ENCODE results near the gene CETP.

CETP gene

DNA sequence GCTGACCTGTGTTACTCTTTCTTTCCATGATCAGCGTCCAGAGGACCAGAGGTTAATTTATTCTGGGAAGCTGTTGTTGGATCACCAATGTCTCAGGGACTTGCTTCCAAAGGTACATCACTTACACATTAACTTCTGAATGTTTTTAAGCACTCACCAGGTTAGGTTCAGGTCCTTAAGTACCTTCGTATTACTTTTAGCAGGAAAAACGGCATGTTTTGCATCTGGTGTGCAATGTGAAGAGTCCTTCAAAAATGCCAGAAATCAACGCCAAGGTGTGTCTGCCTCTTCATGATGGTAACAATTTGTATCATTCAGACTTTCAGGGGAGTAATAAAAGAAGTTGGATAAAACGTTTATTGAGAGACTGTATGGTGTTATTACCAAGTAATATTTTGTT is 26.5 kb upstream of the CETP start:
- no peak for DNase-seq

GRCh38 chr16:56936491-56936890 is 25.3 kb upstream of the CETP start:
- no peak for DNase-seq

DNA sequence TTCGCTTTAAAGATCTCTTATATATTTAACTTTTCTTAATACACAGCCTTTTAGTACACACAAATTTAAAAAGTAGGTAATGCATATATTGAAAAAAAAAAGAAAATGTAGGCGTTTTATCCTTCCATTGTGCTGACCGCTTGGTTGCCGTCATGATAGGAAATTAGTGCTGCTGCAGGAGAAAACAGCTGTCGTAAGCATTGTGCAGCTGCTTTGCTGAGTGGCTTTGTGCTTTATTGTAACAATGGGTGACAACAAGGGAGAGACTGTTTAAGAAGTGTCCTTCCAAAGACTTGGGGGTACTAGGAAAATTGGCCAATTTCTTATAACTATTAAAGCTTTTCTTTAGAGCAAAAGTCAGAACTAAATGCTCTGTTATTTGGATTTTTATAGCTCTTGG is 24.8 kb upstream of the CETP start:
- no peak for DNase-seq

DNA sequence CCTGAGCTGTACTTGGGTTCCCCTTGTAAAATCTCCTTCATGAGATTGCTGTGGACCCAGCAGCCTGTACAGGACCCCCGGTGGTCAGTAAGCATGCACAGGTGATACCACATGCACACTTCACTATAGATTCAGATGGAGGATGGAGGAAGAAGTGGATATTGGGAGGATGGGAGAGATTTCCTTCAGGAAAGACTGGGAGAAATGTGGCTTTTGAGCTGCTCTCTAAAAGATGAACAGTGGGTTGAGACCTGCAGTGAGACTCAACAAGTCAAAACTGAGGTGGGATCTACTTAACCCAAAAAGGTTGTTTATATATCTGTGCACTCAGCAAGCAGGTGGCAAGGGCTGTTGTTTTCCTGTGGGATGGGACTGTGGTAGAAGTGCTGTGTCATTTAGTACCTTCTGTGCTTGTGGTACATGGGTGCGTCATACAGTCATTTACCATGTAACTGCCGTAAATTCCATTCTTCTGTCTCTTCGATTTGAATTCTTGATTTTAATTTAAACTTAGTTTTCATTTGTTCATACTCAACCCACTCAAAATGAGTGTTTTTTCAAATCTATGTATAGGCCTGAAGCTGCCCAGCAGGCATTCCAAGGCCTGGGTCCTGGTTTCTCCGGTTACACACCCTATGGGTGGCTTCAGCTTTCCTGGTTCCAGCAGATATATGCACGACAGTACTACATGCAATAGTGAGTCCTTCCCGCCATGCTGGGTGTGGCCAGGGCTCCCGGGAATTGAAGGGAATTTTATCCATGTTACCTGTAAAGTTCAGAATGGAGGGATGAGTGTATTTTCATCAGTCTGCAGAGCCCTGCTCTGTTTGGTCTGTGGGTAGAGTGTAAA is 22.9 kb upstream of the CETP start:
- DNase-seq, result peak; percentile 71

DNA sequence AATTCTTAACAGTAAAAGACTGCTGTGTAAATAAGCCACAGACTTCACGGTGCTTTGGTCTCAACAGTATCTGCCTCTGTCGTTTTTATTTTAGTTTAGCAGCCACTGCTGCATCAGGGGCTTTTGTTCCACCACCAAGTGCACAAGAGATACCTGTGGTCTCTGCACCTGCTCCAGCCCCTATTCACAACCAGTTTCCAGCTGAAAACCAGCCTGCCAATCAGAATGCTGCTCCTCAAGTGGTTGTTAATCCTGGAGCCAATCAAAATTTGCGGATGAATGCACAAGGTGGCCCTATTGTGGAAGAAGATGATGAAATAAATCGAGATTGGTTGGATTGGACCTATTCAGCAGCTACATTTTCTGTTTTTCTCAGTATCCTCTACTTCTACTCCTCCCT is 21.9 kb upstream of the CETP start:
- DNase-seq, result no peak

GRCh38 chr16:56941092-56941491 is 20.7 kb upstream of the CETP start:
- DNase-seq, result no peak

DNA sequence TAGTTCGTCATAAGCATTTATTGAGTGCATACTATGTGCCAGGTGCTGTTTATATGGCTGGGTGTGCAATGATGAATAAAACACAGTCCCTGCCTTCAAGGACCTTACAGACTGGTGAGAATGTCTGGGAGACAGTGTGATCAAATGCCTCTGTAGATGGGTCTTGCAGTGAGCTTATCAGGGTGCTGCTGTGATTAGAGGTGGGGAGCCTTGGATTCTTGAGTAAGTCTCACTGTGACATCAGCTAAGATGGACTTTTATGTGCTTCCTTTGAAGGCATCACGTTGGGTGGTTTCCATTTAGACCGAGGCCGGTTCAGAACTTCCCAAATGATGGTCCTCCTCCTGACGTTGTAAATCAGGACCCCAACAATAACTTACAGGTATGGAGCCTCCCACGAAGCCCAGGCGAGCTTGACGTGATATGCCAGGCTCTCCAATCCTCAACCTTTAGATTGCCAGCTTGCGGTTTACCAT is 19.9 kb upstream of the CETP start:
- no peak for DNase-seq

DNA sequence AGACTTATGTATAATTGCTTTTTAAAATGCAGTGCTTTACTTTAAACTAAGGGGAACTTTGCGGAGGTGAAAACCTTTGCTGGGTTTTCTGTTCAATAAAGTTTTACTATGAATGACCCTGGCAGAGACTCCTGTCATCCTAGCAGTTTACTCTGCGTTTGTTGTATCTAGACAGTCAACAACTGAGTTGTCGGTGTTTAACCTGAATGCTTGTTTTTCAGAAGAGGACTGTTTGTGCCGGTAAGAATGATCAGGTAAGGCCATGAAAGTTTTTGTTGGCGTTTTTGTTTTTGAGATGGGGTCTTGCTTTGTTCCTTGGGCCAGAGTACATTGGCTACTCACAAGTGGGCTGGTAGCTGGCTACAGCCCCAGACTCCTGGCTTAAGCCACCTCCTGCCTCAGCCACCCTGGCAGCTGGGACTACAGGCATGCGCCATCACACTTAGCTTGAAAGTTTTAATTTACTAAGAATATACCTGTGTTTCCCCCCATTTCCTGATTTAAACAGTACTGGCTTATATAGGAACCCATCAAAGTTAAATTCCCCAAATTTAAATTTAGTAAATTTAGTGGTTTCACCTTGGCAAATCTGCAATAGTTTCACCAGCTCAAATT is 17.9 kb upstream of the CETP start:
- no peak for DNase-seq

- DNase-seq, result peak; percentile 24
Measured at GRCh38 chr16:56944954-56945839, 16.6 kb upstream of the CETP start.

- no peak for DNase-seq
Measured at GRCh38 chr16:56945847-56946527, 15.8 kb upstream of the CETP start.

- no peak for DNase-seq
Measured at GRCh38 chr16:56946767-56947603, 14.8 kb upstream of the CETP start.

DNA sequence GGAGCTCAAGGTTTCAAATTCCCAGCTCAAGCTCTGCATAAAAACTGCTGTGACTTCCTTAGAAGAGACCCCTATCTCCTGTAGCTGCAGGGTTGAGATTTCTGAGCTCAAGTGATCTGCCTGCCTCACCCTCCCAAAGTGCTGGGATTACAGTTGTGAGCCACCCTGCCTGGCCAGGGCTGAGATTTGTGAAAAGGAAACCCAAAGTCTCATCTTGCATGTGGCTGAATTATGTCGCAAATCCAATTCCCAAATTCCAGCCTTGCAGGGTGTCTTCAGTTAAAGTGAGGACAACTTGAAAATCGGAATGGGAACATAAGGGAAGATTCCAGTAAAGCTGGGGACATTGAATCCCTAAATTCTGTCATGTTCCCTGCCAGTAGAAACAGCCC is 14.2 kb upstream of the CETP start:
- no peak for DNase-seq

DNA sequence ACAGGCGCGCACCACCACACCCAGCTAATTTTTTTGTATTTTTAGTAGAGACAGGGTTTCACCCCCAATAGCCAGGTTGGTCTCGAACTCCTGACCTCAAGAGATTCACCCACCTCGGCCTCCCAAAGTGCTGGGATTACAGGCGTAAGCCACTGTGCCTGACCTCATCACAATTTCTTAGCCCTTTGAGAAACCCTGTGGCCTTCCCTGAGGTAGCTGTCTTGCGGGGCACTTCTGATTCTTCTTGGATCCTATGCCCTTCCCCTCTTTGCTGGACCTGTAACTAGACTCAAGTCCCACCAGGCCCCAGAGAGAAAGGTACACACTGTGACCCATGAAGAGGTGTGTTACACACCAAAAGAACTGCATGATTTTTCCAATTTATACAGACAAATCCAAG is 13.5 kb upstream of the CETP start:
- DNase-seq, result no peak

- DNase-seq, result no peak
Measured at GRCh38 chr16:56950051-56950450, 11.7 kb upstream of the CETP start.

GRCh38 chr16:56950455-56950854 is 11.3 kb upstream of the CETP start:
- no peak for DNase-seq

GRCh38 chr16:56950881-56951771 is 10.6 kb upstream of the CETP start:
- peak; percentile 68 for DNase-seq

GRCh38 chr16:56953006-56953405 is 8.7 kb upstream of the CETP start:
- DNase-seq, result no peak

GRCh38 chr16:56956076-56956475 is 5.7 kb upstream of the CETP start:
- no peak for DNase-seq

DNA sequence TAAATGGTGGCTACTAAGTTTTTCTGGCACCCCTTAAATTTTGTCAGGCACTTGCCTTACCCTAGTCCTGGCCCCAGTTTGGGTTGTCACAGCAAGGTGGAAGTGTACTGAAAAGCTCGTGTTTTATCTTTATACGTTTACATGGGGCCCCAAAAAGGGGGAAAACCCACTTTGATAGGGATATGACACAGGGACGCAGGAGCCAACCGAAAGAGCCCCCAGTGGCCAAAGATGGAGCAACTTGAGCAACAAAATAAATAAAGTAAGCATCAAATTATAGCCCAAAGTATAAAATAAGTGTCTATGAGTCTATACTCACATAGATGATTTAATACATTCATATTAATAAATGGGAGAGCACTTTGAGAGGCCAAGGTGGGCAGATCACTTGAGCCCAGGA is 5.0 kb upstream of the CETP start:
- no peak for DNase-seq

GRCh38 chr16:56960681-56961281 is 969 bp upstream of the CETP start:
- no peak for DNase-seq

All from stimulated activated CD4-positive, alpha-beta T cell treated with anti-CD3 and anti-CD28 coated beads, Interleukin-1b, Interleukin-23, amount 100 ng/mL, for 48 hours (primary cell).